Activated T-helper 17 cell treated with anti-CD3 and anti-CD28 coated beads, Interleukin-2, amount 50 U/mL, for 72 hours (primary cell): Measurements from ENCODE around the gene TNFRSF21. TPM values are rescaled to one million over a fixed set of nuclear protein-coding genes. Genes with fewer than 3 reads are reported as not detected.
"Not testable (repeated sequence)": the region's sequence is repeated elsewhere in the genome, so short reads cannot be mapped to it uniquely, and the experiment has no call there.

Experiments
- ATAC-seq: fragments of 150-1000 bp; cut with Tn5 transposase; replicated peaks from 2 replicates; pipeline ENCODE4 v1.10.0; 2021; ENCODE audit warnings: mild to moderate bottlenecking, moderate library complexity
- H3K27ac Mint-ChIP-seq: one replicate; pipeline ENCODE4 v1.8.0; 2022; ENCODE audit warnings: mixed read lengths
- H3K27me3 Mint-ChIP-seq: one replicate; pipeline ENCODE4 v1.8.0; 2022; ENCODE audit warnings: mixed read lengths
- H3K36me3 Mint-ChIP-seq: one replicate; pipeline ENCODE4 v1.8.0; 2022; ENCODE audit warnings: low read depth, mild to moderate bottlenecking, mixed read lengths
- H3K4me1 Mint-ChIP-seq: one replicate; pipeline ENCODE4 v1.8.0; 2022; ENCODE audit warnings: mixed read lengths
- H3K4me3 Mint-ChIP-seq: one replicate; pipeline ENCODE4 v1.8.0; 2022; ENCODE audit warnings: mild to moderate bottlenecking, mixed read lengths
- H3K9me3 Mint-ChIP-seq: one replicate; pipeline ENCODE4 v1.8.0; 2022; ENCODE audit warnings: mixed read lengths
- total RNA-seq, 2 donors: library from RNA; stranded (reverse); gene quantifications; one replicate each; pipeline ENCODE4 v1.2.3, GENCODE V29; 2022

TNFRSF21 gene
- total RNA-seq, 2 donors from 2014 or later: 0.41 to 0.74 TPM

- not testable (repeated sequence) for H3K27ac Mint-ChIP-seq, H3K4me3 Mint-ChIP-seq, ATAC-seq, H3K36me3 Mint-ChIP-seq, H3K4me1 Mint-ChIP-seq, H3K9me3 Mint-ChIP-seq, H3K27me3 Mint-ChIP-seq
Observed at GRCh38 chr6:47223251-47223650, 86.5 kb downstream of the TNFRSF21 start.

GRCh38 chr6:47221565-47221964 lies 88.1 kb downstream of the TNFRSF21 start:
- H3K4me1 Mint-ChIP-seq: no peaks in the 10 kb centered on the region
- H3K27me3 Mint-ChIP-seq: peaks cover 5% of the 10 kb centered on the region
- no peak overlapping the region for H3K27ac Mint-ChIP-seq
- ATAC-seq: no peak
- H3K4me3 Mint-ChIP-seq: no peak overlapping the region
- H3K36me3 Mint-ChIP-seq: no peaks in the 10 kb centered on the region
- H3K9me3 Mint-ChIP-seq: no peaks in the 10 kb centered on the region

- Mint-ChIP-seq H3K36me3 (no peaks in the 10 kb centered on the region), H3K4me3 (no peak overlapping the region), H3K4me1 (no peaks in the 10 kb centered on the region), H3K27ac (no peak overlapping the region), H3K27me3 (peaks cover 9% of the 10 kb centered on the region), H3K9me3 (no peaks in the 10 kb centered on the region)
- no peak for ATAC-seq
Observed at GRCh38 chr6:47209632-47210031, 100.1 kb downstream of the TNFRSF21 start.

- H3K27me3 Mint-ChIP-seq: peaks cover 9% of the 10 kb centered on the region
- ATAC-seq: no peak
- no peaks in the 10 kb centered on the region for H3K9me3 Mint-ChIP-seq
- no peaks in the 10 kb centered on the region for H3K36me3 Mint-ChIP-seq
- H3K4me1 Mint-ChIP-seq: no peaks in the 10 kb centered on the region
- H3K27ac Mint-ChIP-seq: no peak overlapping the region
- no peak overlapping the region for H3K4me3 Mint-ChIP-seq
Observed at GRCh38 chr6:47207261-47207660, 102.4 kb downstream of the TNFRSF21 start.

GRCh38 chr6:47206626-47207025 lies 103.1 kb downstream of the TNFRSF21 start:
- H3K27ac Mint-ChIP-seq: no peak overlapping the region
- no peak overlapping the region for H3K4me3 Mint-ChIP-seq
- ATAC-seq: no peak
- no peaks in the 10 kb centered on the region for H3K4me1 Mint-ChIP-seq
- peaks cover 9% of the 10 kb centered on the region for H3K27me3 Mint-ChIP-seq
- no peaks in the 10 kb centered on the region for H3K36me3 Mint-ChIP-seq
- no peaks in the 10 kb centered on the region for H3K9me3 Mint-ChIP-seq

- H3K27ac Mint-ChIP-seq: no peak overlapping the region
- H3K9me3 Mint-ChIP-seq: no peaks in the 10 kb centered on the region
- no peaks in the 10 kb centered on the region for H3K36me3 Mint-ChIP-seq
- no peak for ATAC-seq
- H3K4me3 Mint-ChIP-seq: no peak overlapping the region
- H3K27me3 Mint-ChIP-seq: peaks cover 4% of the 10 kb centered on the region
- H3K4me1 Mint-ChIP-seq: no peaks in the 10 kb centered on the region
Observed at GRCh38 chr6:47203938-47204611, 105.6 kb downstream of the TNFRSF21 start.

GRCh38 chr6:47203266-47203937 lies 106.3 kb downstream of the TNFRSF21 start:
- ATAC-seq: peak; percentile 53
- Mint-ChIP-seq H3K27me3 (peaks cover 4% of the 10 kb centered on the region), H3K4me3 (no peak overlapping the region), H3K9me3 (no peaks in the 10 kb centered on the region), H3K27ac (no peak overlapping the region), H3K36me3 (no peaks in the 10 kb centered on the region), H3K4me1 (no peaks in the 10 kb centered on the region)

- Mint-ChIP-seq H3K27me3 (peaks cover 4% of the 10 kb centered on the region), H3K36me3 (no peaks in the 10 kb centered on the region), H3K27ac (no peak overlapping the region), H3K4me1 (no peaks in the 10 kb centered on the region), H3K4me3 (no peak overlapping the region), H3K9me3 (no peaks in the 10 kb centered on the region)
- no peak for ATAC-seq
Observed at GRCh38 chr6:47202644-47203205, 107.0 kb downstream of the TNFRSF21 start.

- ATAC-seq: no peak
- no peak overlapping the region for H3K27ac Mint-ChIP-seq
Observed at GRCh38 chr6:47200536-47201334, 109.0 kb downstream of the TNFRSF21 start.

GRCh38 chr6:47197682-47198640 lies 111.7 kb downstream of the TNFRSF21 start:
- peak overlapping the region; percentile 32 for H3K4me3 Mint-ChIP-seq
- no peak for ATAC-seq
- no peaks in the 10 kb centered on the region for H3K36me3 Mint-ChIP-seq
- no peaks in the 10 kb centered on the region for H3K27me3 Mint-ChIP-seq
- no peaks in the 10 kb centered on the region for H3K9me3 Mint-ChIP-seq
- no peaks in the 10 kb centered on the region for H3K4me1 Mint-ChIP-seq
- no peak overlapping the region for H3K27ac Mint-ChIP-seq

More at GRCh38 chr6:47200536-47201334, 109.0 kb downstream of the TNFRSF21 start:
- Mint-ChIP-seq H3K9me3 (no peaks in the 10 kb centered on the region), H3K36me3 (no peaks in the 10 kb centered on the region), H3K27me3 (peaks cover 4% of the 10 kb centered on the region), H3K4me3 (no peak overlapping the region), H3K4me1 (no peaks in the 10 kb centered on the region)

- no peaks in the 10 kb centered on the region for H3K27me3 Mint-ChIP-seq
- no peaks in the 10 kb centered on the region for H3K9me3 Mint-ChIP-seq
- H3K4me3 Mint-ChIP-seq: no peak overlapping the region
- no peak for ATAC-seq
- no peaks in the 10 kb centered on the region for H3K36me3 Mint-ChIP-seq
- H3K27ac Mint-ChIP-seq: no peak overlapping the region
- H3K4me1 Mint-ChIP-seq: no peaks in the 10 kb centered on the region
Observed at GRCh38 chr6:47196113-47196512, 113.6 kb downstream of the TNFRSF21 start.

- Mint-ChIP-seq H3K4me3 (no peak overlapping the region), H3K4me1 (no peaks in the 10 kb centered on the region), H3K27me3 (no peaks in the 10 kb centered on the region), H3K9me3 (no peaks in the 10 kb centered on the region), H3K36me3 (no peaks in the 10 kb centered on the region), H3K27ac (no peak overlapping the region)
- ATAC-seq: no peak
Observed at GRCh38 chr6:47195011-47195650, 114.6 kb downstream of the TNFRSF21 start.

GRCh38 chr6:47188588-47189021 lies 121.1 kb downstream of the TNFRSF21 start:
- Mint-ChIP-seq H3K27me3 (peaks cover 9% of the 10 kb centered on the region), H3K27ac (no peak overlapping the region), H3K4me3 (no peak overlapping the region), H3K36me3 (no peaks in the 10 kb centered on the region), H3K4me1 (no peaks in the 10 kb centered on the region), H3K9me3 (peaks cover 5% of the 10 kb centered on the region)
- ATAC-seq: no peak
